Measurements from ENCODE around the gene PDS5B. TPM values are rescaled to one million over a fixed set of nuclear protein-coding genes. Genes with fewer than 3 reads are reported as not detected.

The PDS5B gene
- total and polyA plus RNA-seq, 9 of the 15 experiments (the other 6 are each of a cell fraction or from before 2014, with no cell fraction given) = 6.2 to 23.7 (median 13.1) TPM

- 100% methylated on average over 2 of the region's 2 CpGs for WGBS (ENCODE audit: insufficient coverage, low coverage, missing lambda C conversion rate)
- TF ChIP-seq ZNF174 (CRISPR knock-in tag; IDR thresholded peaks at IDR 0.05) = no peak
- no peak for TF ChIP-seq BCL6 (CRISPR knock-in tag; IDR thresholded peaks at IDR 0.05)
- no peak for TF ChIP-seq HEY1 (CRISPR knock-in tag; IDR thresholded peaks at IDR 0.05; ENCODE audit: borderline replicate concordance)
- no peak for TF ChIP-seq BACH1 (tag; IDR thresholded peaks at IDR 0.05)
- TF ChIP-seq CHD2 (IDR thresholded peaks at IDR 0.05; ENCODE audit: low read depth, low read length) = no peak
- TF ChIP-seq E2F8 (IDR thresholded peaks at IDR 0.05; ENCODE audit: low read depth, partially characterized antibody) = no peak
- no peak for TF ChIP-seq POLR3A (IDR thresholded peaks at IDR 0.05; ENCODE audit: borderline replicate concordance, extremely low read depth, insufficient read depth, insufficient read length)
- TF ChIP-seq EGR1 (conservative IDR thresholded peaks at IDR 0.05) = no peak
- TF ChIP-seq CUX1 (CRISPR knock-in tag; IDR thresholded peaks at IDR 0.05) = no peak
- no peak for TF ChIP-seq FOS (IDR thresholded peaks at IDR 0.05; ENCODE audit: extremely low read depth, insufficient read length)
- TF ChIP-seq NR2C1 (IDR thresholded peaks at IDR 0.05) = no peak
- TF ChIP-seq NR2C1 (tag; IDR thresholded peaks at IDR 0.05) = no peak
- TF ChIP-seq GATAD2B (IDR thresholded peaks at IDR 0.05; ENCODE audit: borderline replicate concordance) = no peak
- TF ChIP-seq THRA (IDR thresholded peaks at IDR 0.05) = no peak
- TF ChIP-seq POLR2H (tag; IDR thresholded peaks at IDR 0.05; ENCODE audit: low read depth) = no peak
- TF ChIP-seq RBM17 (IDR thresholded peaks at IDR 0.05; ENCODE audit: borderline replicate concordance, low read depth, low read length) = no peak
These were observed 88.3 kb downstream of the PDS5B start for GRCh38 chr13:32674503-32674902.

More at GRCh38 chr13:32674503-32674902, 88.3 kb downstream of the PDS5B start:
- DNase-seq (ENCODE audit: extremely low read depth in 1 of 4, low spot score in 3 of 4) (no peak), ATAC-seq (no peak), FAIRE-seq (no peak)
- intact Hi-C loops (cut with micrococcal nuclease) (loop anchor here (5.0 kb wide), 1 partner anchor 87 kb away; the partner anchor contains the start of gene PDS5B), in situ Hi-C loops (cut with MboI) (no loop called here)
- BruUV-seq (replicated peaks) = no TSS peak
- Histone ChIP-seq H3K9me3 (replicated peaks; ENCODE audit: control insufficient read depth, insufficient read depth, low read depth, low read length) (no peaks in the 10 kb centered on the region), H3K79me2 (ENCODE audit: control insufficient read depth, insufficient read depth, low read length) (no peaks in the 10 kb centered on the region), H3K9ac (ENCODE audit: insufficient read depth in 1 of 2, low read depth in 2 of 2, low read length in 2 of 2) (no peak overlapping the region), H3K36me3 (ENCODE audit: control insufficient read depth, insufficient read depth, low read length) (peaks cover 17% of the 10 kb centered on the region; the same call in 2 of the 3 replicates), H3K4me3 (no peak overlapping the region), H3K9me1 (ENCODE audit: control insufficient read depth, insufficient read depth, low read length) (no peaks in the 10 kb centered on the region), H4K20me1 (replicated peaks; ENCODE audit: control insufficient read depth, insufficient read depth, low read length) (no peaks in the 10 kb centered on the region), H3K4me1 (replicated peaks in 1 of 2; ENCODE audit: control insufficient read depth in 2 of 2, insufficient read depth in 2 of 2, low read length in 2 of 2) (no peaks in the 10 kb centered on the region), H3K27ac (ENCODE audit: extremely low read depth, low read depth, low read length) (no peak overlapping the region), H2AFZ (ENCODE audit: low read depth, low read length) (no peak overlapping the region), H3K27me3 (ENCODE audit: control insufficient read depth in 2 of 2, insufficient read depth in 2 of 2, low read length in 2 of 2) (no peaks in the 10 kb centered on the region), H3K4me2 (ENCODE audit: insufficient read depth, low read length) (no peak overlapping the region)
- POLR2A ChIA-PET = no interaction called here
- CTCF ChIA-PET (ENCODE audit: low intra/inter-chr PET ratio) = no interaction called here
